Karpas-422 (cell line): ENCODE measurements around the gene KCNQ1. TPM values are rescaled to one million over a fixed set of nuclear protein-coding genes. Genes with fewer than 3 reads are reported as not detected.

Experiments
- DNase-seq: peaks from one replicate; pipeline ENCODE4 v3.0.0-alpha.2; 2015
- H2AFZ ChIP-seq: fragments of 200-600 bp; sonication (generic); 2 replicates; pipeline ENCODE4 v1.6.1; 2014; ENCODE audit warnings: antibody characterized with exemption, low read length, mixed read lengths
- H3K27ac ChIP-seq: fragments of 200-600 bp; sonication (generic); 2 replicates; pipeline ENCODE4 v1.5.1; 2014; ENCODE audit warnings: mild to moderate bottlenecking, low read length, moderate library complexity
- H3K27me3 ChIP-seq: fragments of 200-600 bp; sonication (generic); 2 replicates; pipeline ENCODE4 v1.6.1; 2014; ENCODE audit warnings: low read length, mixed read lengths
- H3K36me3 ChIP-seq: fragments of 200-600 bp; sonication (generic); 2 replicates; pipeline ENCODE4 v1.6.1; 2014; ENCODE audit warnings: low read length, mixed read lengths; ENCODE audit not compliant: insufficient read depth
- H3K4me1 ChIP-seq: fragments of 200-600 bp; sonication (generic); 2 replicates; pipeline ENCODE4 v1.6.1; 2014; ENCODE audit warnings: mild to moderate bottlenecking, low read length, mixed read lengths
- H3K4me2 ChIP-seq: fragments of 200-600 bp; sonication (generic); 2 replicates; pipeline ENCODE4 v1.6.1; 2014; ENCODE audit warnings: low read length, low read depth, mild to moderate bottlenecking; ENCODE audit not compliant: poor library complexity, severe bottlenecking
- H3K4me3 ChIP-seq: fragments of 200-600 bp; sonication (generic); 2 replicates; pipeline ENCODE4 v1.5.1; 2014; ENCODE audit warnings: mild to moderate bottlenecking, antibody characterized with exemption, low read length, mixed read lengths
- H3K79me2 ChIP-seq: fragments of 200-600 bp; sonication (generic); 2 replicates; pipeline ENCODE4 v1.6.1; 2014; ENCODE audit warnings: mild to moderate bottlenecking, low read length, mixed read lengths
- H3K9ac ChIP-seq: fragments of 200-600 bp; sonication (generic); 2 replicates; pipeline ENCODE4 v1.6.0; 2014; ENCODE audit warnings: low read length
- H3K9me2 ChIP-seq: fragments of 200-600 bp; sonication (generic), shearing (Covaris generic); replicated peaks from 2 replicates; pipeline ENCODE4 v1.6.0; 2014; ENCODE audit warnings: mild to moderate bottlenecking, low read length, moderate library complexity; ENCODE audit not compliant: insufficient read depth
- H3K9me3 ChIP-seq: fragments of 300-700, 200-600 bp; sonication (generic); 2 replicates; pipeline ENCODE4 v1.6.1; 2014; ENCODE audit warnings: low read length, mixed read lengths
- H4K20me1 ChIP-seq: fragments of 200-600 bp; sonication (generic); 2 replicates; pipeline ENCODE4 v1.6.1; 2014; ENCODE audit warnings: mild to moderate bottlenecking, antibody characterized with exemption, low read length, low read depth; ENCODE audit not compliant: insufficient read depth
- total RNA-seq: library from RNA; depleted of rRNA; stranded (reverse); fragments of >200 nt; shearing (Covaris generic); gene quantifications from 2 replicates; pipeline ENCODE4 v1.2.3, GENCODE V29; 2014; ENCODE audit warnings: low replicate concordance

KCNQ1 gene
- total RNA-seq, 1 experiment from 2014 or later = not detected

- Histone ChIP-seq H2AFZ (no peak within 1 kb of the TSS), H3K27ac (peak within 1 kb of the TSS; percentile 90), H3K9ac (peak within 1 kb of the TSS; percentile 97), H3K4me2 (peak within 1 kb of the TSS; percentile 85), H3K79me2 (peaks cover 16% of the 10 kb centered on the region), H3K4me1 (peaks cover 59% of the 10 kb centered on the region), H3K9me3 (no peaks in the 10 kb centered on the region), H3K27me3 (no peaks in the 10 kb centered on the region), H3K4me3 (peak within 1 kb of the TSS; percentile 92), H3K36me3 (peaks cover 24% of the 10 kb centered on the region), H3K9me2 (no peaks in the 10 kb centered on the region), H4K20me1 (peaks cover 28% of the 10 kb centered on the region; the same call in 1 of the 2 replicates)
- DNase-seq = peak; percentile 100
These were observed 44.6 kb upstream of the KCNQ1 start, which contains the start of gene TSSC4 for GRCh38 chr11:2400069-2400761. TSSC4 (plus strand) TSS chr11:2400750; CDS start chr11:2402634, 1,884 bp downstream.

- peak overlapping the region; percentile 84 for H3K4me2 ChIP-seq
- H4K20me1 ChIP-seq = peaks cover 23% of the 10 kb centered on the region; the same call in 1 of the 2 replicates
- H3K9ac ChIP-seq = peak overlapping the region; percentile 97
- H3K4me1 ChIP-seq = peaks cover 52% of the 10 kb centered on the region
- no peaks in the 10 kb centered on the region for H3K27me3 ChIP-seq
- no peak overlapping the region for H2AFZ ChIP-seq
- peak overlapping the region; percentile 92 for H3K4me3 ChIP-seq
- DNase-seq = no peak
- peak overlapping the region; percentile 55 for H3K27ac ChIP-seq
- H3K36me3 ChIP-seq = peaks cover 18% of the 10 kb centered on the region; the same call in 1 of the 2 replicates
- H3K79me2 ChIP-seq = peaks cover 16% of the 10 kb centered on the region
- H3K9me2 ChIP-seq = no peaks in the 10 kb centered on the region
- H3K9me3 ChIP-seq = no peaks in the 10 kb centered on the region
These were observed 43.9 kb upstream of the KCNQ1 start for GRCh38 chr11:2400762-2401435.

- Histone ChIP-seq H3K79me2 (peaks cover 16% of the 10 kb centered on the region), H3K36me3 (peaks cover 18% of the 10 kb centered on the region; the same call in 1 of the 2 replicates), H2AFZ (no peak overlapping the region), H3K9ac (peak overlapping the region; percentile 97), H4K20me1 (peaks cover 23% of the 10 kb centered on the region; the same call in 1 of the 2 replicates), H3K27ac (peak overlapping the region; percentile 55; the same call in 1 of the 2 replicates), H3K4me3 (peak overlapping the region; percentile 92), H3K9me2 (no peaks in the 10 kb centered on the region), H3K27me3 (no peaks in the 10 kb centered on the region), H3K4me1 (peaks cover 46% of the 10 kb centered on the region), H3K9me3 (no peaks in the 10 kb centered on the region), H3K4me2 (peak overlapping the region; percentile 84)
- DNase-seq = no peak
These were observed 43.3 kb upstream of the KCNQ1 start for GRCh38 chr11:2401436-2401984.

- peaks cover 16% of the 10 kb centered on the region for H3K79me2 ChIP-seq
- peak overlapping the region; percentile 84 for H3K4me2 ChIP-seq
- H3K27ac ChIP-seq = no peak overlapping the region
- H3K36me3 ChIP-seq = peaks cover 13% of the 10 kb centered on the region; the same call in 1 of the 2 replicates
- H3K9me3 ChIP-seq = no peaks in the 10 kb centered on the region
- no peak overlapping the region for H2AFZ ChIP-seq
- no peaks in the 10 kb centered on the region for H3K9me2 ChIP-seq
- DNase-seq = no peak
- peak overlapping the region; percentile 92 for H3K4me3 ChIP-seq
- peaks cover 40% of the 10 kb centered on the region for H3K4me1 ChIP-seq
- H3K9ac ChIP-seq = peak overlapping the region; percentile 97
- no peaks in the 10 kb centered on the region for H3K27me3 ChIP-seq
- peaks cover 19% of the 10 kb centered on the region; the same call in 1 of the 2 replicates for H4K20me1 ChIP-seq
These were observed 42.7 kb upstream of the KCNQ1 start for GRCh38 chr11:2402106-2402505.

GRCh38 chr11:2402890-2403645 is 41.7 kb upstream of the KCNQ1 start:
- Histone ChIP-seq H3K36me3 (peaks cover 7% of the 10 kb centered on the region; the same call in 1 of the 2 replicates), H4K20me1 (peaks cover 19% of the 10 kb centered on the region; the same call in 1 of the 2 replicates), H3K4me3 (no peak overlapping the region), H3K27me3 (no peaks in the 10 kb centered on the region), H3K79me2 (peaks cover 16% of the 10 kb centered on the region), H3K4me2 (no peak overlapping the region), H2AFZ (no peak overlapping the region), H3K27ac (no peak overlapping the region), H3K9me3 (no peaks in the 10 kb centered on the region), H3K9me2 (no peaks in the 10 kb centered on the region), H3K4me1 (peaks cover 30% of the 10 kb centered on the region), H3K9ac (no peak overlapping the region)
- no peak for DNase-seq

GRCh38 chr11:2404735-2405196 is 40.0 kb upstream of the KCNQ1 start:
- Histone ChIP-seq H3K27ac (no peak overlapping the region), H3K4me2 (no peak overlapping the region), H4K20me1 (peaks cover 23% of the 10 kb centered on the region; the same call in 1 of the 2 replicates), H3K36me3 (peaks cover 7% of the 10 kb centered on the region; the same call in 1 of the 2 replicates), H3K9me2 (no peaks in the 10 kb centered on the region), H2AFZ (no peak overlapping the region), H3K9ac (no peak overlapping the region), H3K79me2 (peaks cover 16% of the 10 kb centered on the region), H3K27me3 (no peaks in the 10 kb centered on the region), H3K4me3 (no peak overlapping the region), H3K4me1 (peaks cover 13% of the 10 kb centered on the region), H3K9me3 (no peaks in the 10 kb centered on the region)
- no peak for DNase-seq

- H3K9me2 ChIP-seq = no peaks in the 10 kb centered on the region
- H3K79me2 ChIP-seq = peaks cover 8% of the 10 kb centered on the region
- no peaks in the 10 kb centered on the region for H3K9me3 ChIP-seq
- H3K9ac ChIP-seq = no peak overlapping the region
- peaks cover 7% of the 10 kb centered on the region; the same call in 1 of the 2 replicates for H3K36me3 ChIP-seq
- DNase-seq = no peak
- no peak overlapping the region for H2AFZ ChIP-seq
- peaks cover 21% of the 10 kb centered on the region; the same call in 1 of the 2 replicates for H4K20me1 ChIP-seq
- no peak overlapping the region for H3K4me2 ChIP-seq
- H3K27me3 ChIP-seq = no peaks in the 10 kb centered on the region
- peaks cover 8% of the 10 kb centered on the region for H3K4me1 ChIP-seq
- no peak overlapping the region for H3K27ac ChIP-seq
- H3K4me3 ChIP-seq = no peak overlapping the region
These were observed 38.4 kb upstream of the KCNQ1 start for GRCh38 chr11:2406451-2406850.
